GM23338 (cell line): ENCODE measurements around the gene DIAPH3. TPM values are rescaled to one million over a fixed set of nuclear protein-coding genes. Genes with fewer than 3 reads are reported as not detected.

Experiments used
- ATAC-seq: fragments of 200-7000 bp; cut with Tn5 transposase; 3 replicates; pipeline ENCODE4 v1.9.1; 2020
- DNase-seq: peaks from one replicate; pipeline ENCODE4 v3.0.0-alpha.2; 2015; ENCODE audit warnings: low spot score
- H2AFZ ChIP-seq: fragments of 200-600 bp; sonication (generic); 2 replicates; pipeline ENCODE4 v1.8.0; 2016; ENCODE audit warnings: antibody characterized with exemption, mild to moderate bottlenecking, moderate library complexity
- H3F3A ChIP-seq: fragments of 200-600 bp; sonication (generic); replicated peaks from 2 replicates; pipeline ENCODE4 v1.8.0; 2017; ENCODE audit warnings: antibody characterized with exemption, mixed run types, low read depth
- H3K27ac ChIP-seq: fragments of 200-600 bp; sonication (generic); 2 replicates; pipeline ENCODE4 v1.6.1; 2016; ENCODE audit warnings: low read depth
- H3K27me3 ChIP-seq: fragments of 200-600 bp; sonication (generic); 2 replicates; pipeline ENCODE4 v1.8.0; 2016; ENCODE audit warnings: mild to moderate bottlenecking, mixed run types, moderate library complexity; ENCODE audit not compliant: insufficient read depth
- H3K36me3 ChIP-seq: fragments of 200-600 bp; sonication (generic); 2 replicates; pipeline ENCODE4 v1.8.0; 2016; ENCODE audit warnings: mild to moderate bottlenecking; ENCODE audit not compliant: insufficient read depth
- H3K4me1 ChIP-seq: fragments of 200-600 bp; sonication (generic); 2 replicates; pipeline ENCODE4 v1.8.0; 2016; ENCODE audit warnings: mild to moderate bottlenecking, moderate library complexity; ENCODE audit not compliant: insufficient read depth
- H3K4me2 ChIP-seq: fragments of 200-600 bp; sonication (generic); 2 replicates; pipeline ENCODE4 v1.7.1; 2017; ENCODE audit warnings: mixed run types
- H3K4me3 ChIP-seq: fragments of 200-600 bp; sonication (generic); 2 replicates; pipeline ENCODE4 v1.6.1; 2016; ENCODE audit warnings: mixed run types
- H3K79me2 ChIP-seq: fragments of 200-600 bp; sonication (generic); replicated peaks from 2 replicates; pipeline ENCODE4 v1.8.0; 2017; ENCODE audit warnings: mild to moderate bottlenecking; ENCODE audit not compliant: insufficient read depth
- H3K9me2 ChIP-seq: fragments of 200-600 bp; sonication (generic); 2 replicates; pipeline ENCODE4 v1.8.0; 2017; ENCODE audit not compliant: insufficient read depth
- H4K20me1 ChIP-seq: fragments of 200-600 bp; sonication (generic); replicated peaks from 2 replicates; pipeline ENCODE4 v1.8.0; 2017; ENCODE audit warnings: mild to moderate bottlenecking; ENCODE audit not compliant: insufficient read depth
- H3K27ac Mint-ChIP-seq: 2 replicates; pipeline ENCODE4 v1.8.0; 2020; ENCODE audit warnings: inconsistent platforms, mild to moderate bottlenecking, moderate library complexity, mixed read lengths
- H3K27me3 Mint-ChIP-seq: 3 replicates; pipeline ENCODE4 v1.8.0; 2022; ENCODE audit warnings: low read depth, mild to moderate bottlenecking, moderate library complexity, mixed read lengths, inconsistent platforms; ENCODE audit not compliant: insufficient read depth, poor library complexity
- H3K36me3 Mint-ChIP-seq: 3 replicates; pipeline ENCODE4 v1.8.0; 2021; ENCODE audit warnings: low read depth, mild to moderate bottlenecking, inconsistent platforms, moderate library complexity, mixed read lengths
- H3K4me1 Mint-ChIP-seq: 3 replicates; pipeline ENCODE4 v1.8.0; 2020; ENCODE audit warnings: mild to moderate bottlenecking, inconsistent platforms, mixed read lengths
- H3K4me3 Mint-ChIP-seq: 3 replicates; pipeline ENCODE4 v1.8.0; 2021; ENCODE audit warnings: moderate library complexity, mild to moderate bottlenecking, inconsistent platforms, mixed read lengths
- H3K9me3 Mint-ChIP-seq: 3 replicates; pipeline ENCODE4 v1.8.0; 2020; ENCODE audit warnings: moderate library complexity, mild to moderate bottlenecking, inconsistent platforms, mixed read lengths
- CREB1 ChIP-seq: fragments of 250-450 bp; sonication (Bioruptor Pico); IDR thresholded peaks from 2 replicates; pipeline ENCODE4 v1.5.0; 2020; ENCODE audit warnings: low read depth, mild to moderate bottlenecking, moderate library complexity
- EZH2 ChIP-seq: fragments of 200-600 bp; sonication (generic); IDR thresholded peaks from one replicate; pipeline ENCODE4 v1.8.0; 2017; ENCODE audit warnings: antibody characterized with exemption, mild to moderate bottlenecking, low read depth; ENCODE audit not compliant: unreplicated experiment
- EZH2phosphoT487 ChIP-seq: fragments of 200-600 bp; sonication (generic); IDR thresholded peaks from one replicate; pipeline ENCODE4 v1.8.1; 2018; ENCODE audit warnings: antibody characterized with exemption; ENCODE audit not compliant: unreplicated experiment
- JUNB ChIP-seq: IDR thresholded peaks from one replicate; pipeline ENCODE4 v1.6.1; 2016; ENCODE audit warnings: antibody characterized with exemption; ENCODE audit not compliant: unreplicated experiment
- NANOG ChIP-seq: IDR thresholded peaks from 2 replicates; pipeline ENCODE4 v1.6.1; 2016; ENCODE audit warnings: antibody characterized with exemption, borderline replicate concordance
- POLR2AphosphoS5 ChIP-seq: IDR thresholded peaks from 2 replicates; pipeline ENCODE4 v1.6.1; 2016; ENCODE audit warnings: antibody characterized with exemption, low read depth
- STAT1 ChIP-seq: IDR thresholded peaks from one replicate; pipeline ENCODE4 v1.6.1; 2016; ENCODE audit warnings: antibody characterized with exemption; ENCODE audit not compliant: unreplicated experiment
- ZNF114 ChIP-seq: fragments of 250-450 bp; sonication (Bioruptor Pico); IDR thresholded peaks from 2 replicates; pipeline ENCODE4 v1.5.0; 2020; ENCODE audit warnings: mild to moderate bottlenecking, moderate library complexity
- ZNF331 ChIP-seq: fragments of 250-450 bp; sonication (Bioruptor Pico); IDR thresholded peaks from 2 replicates; pipeline ENCODE4 v1.5.0; 2020; ENCODE audit warnings: low read depth, mild to moderate bottlenecking, moderate library complexity
- polyA plus RNA-seq: library from polyadenylated mRNA; unstranded; fragments of >200 nt; fragmentation: Nextera tagmentation; extraction: Ambion mirVana; gene quantifications from 2 replicates; pipeline ENCODE4 v1.2.1, GENCODE V29; 2016
- total RNA-seq: library from RNA; depleted of rRNA; stranded (reverse); fragments of >200 nt; shearing (Covaris generic); gene quantifications from 2 replicates; pipeline ENCODE4 v1.2.3, GENCODE V29; 2014
- TF ChIP-seq, protein P1 (sequence below): IDR thresholded peaks from one replicate; pipeline ENCODE4 v1.6.1; 2018; ENCODE audit warnings: antibody characterized with exemption; ENCODE audit not compliant: unreplicated experiment
- TF ChIP-seq, protein P2 (sequence below): IDR thresholded peaks from 2 replicates; pipeline ENCODE4 v1.6.1; 2016; ENCODE audit warnings: antibody characterized with exemption
- TF ChIP-seq, protein P3 (sequence below): fragments of 250-450 bp; sonication (Bioruptor Pico); IDR thresholded peaks from 2 replicates; pipeline ENCODE4 v1.5.0; 2020; ENCODE audit warnings: mild to moderate bottlenecking, moderate library complexity
- TF ChIP-seq, protein P4 (sequence below), 2 experiments: fragments of 200-600 bp in 1 of 2; sonication (generic) in 1 of 2; conservative IDR thresholded peaks; 2 replicates each; pipeline versions ENCODE4 v1.5.1 to v1.6.1; 2016 to 2017; ENCODE audit warnings: antibody characterized with exemption in 2 of 2, low read depth in 2 of 2, mild to moderate bottlenecking in 2 of 2, moderate library complexity in 1 of 2

Gene DIAPH3
- total and polyA plus RNA-seq, 2 experiments from 2014 or later = 23.4 to 30.2 TPM

DNA sequence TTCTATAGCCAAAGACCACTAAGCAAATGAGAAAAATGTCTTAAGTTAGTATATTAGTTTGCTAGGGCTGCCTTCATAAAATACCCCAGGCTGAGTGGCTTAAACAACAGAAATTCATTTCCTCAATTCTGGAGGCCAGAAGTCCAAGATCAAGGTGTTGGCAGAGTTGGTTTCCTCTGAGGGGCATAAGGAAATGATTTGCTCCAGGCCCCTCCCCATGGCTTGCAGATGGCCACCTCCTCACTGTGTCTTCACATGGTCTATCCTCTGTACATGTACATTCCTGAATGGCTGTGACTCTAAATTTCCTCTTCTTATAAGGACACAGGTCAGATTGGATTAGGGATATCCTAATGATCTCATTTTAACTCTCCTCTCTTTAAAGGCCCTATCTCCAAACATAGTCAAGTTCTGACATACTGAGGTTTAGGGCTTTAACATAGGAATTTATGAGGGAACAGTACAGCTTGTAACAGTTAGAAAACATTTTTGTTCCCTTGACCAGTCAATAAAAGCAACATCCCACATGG lies 307.4 kb downstream of the DIAPH3 start:
- no peaks in the 10 kb centered on the region for H3K9me3 Mint-ChIP-seq

More for the DNA sequence above, 307.4 kb downstream of the DIAPH3 start:
- no peak overlapping the region for H3K27ac ChIP-seq
- DNase-seq (no peak), ATAC-seq (no peak)
- TF ChIP-seq, protein P1, sequence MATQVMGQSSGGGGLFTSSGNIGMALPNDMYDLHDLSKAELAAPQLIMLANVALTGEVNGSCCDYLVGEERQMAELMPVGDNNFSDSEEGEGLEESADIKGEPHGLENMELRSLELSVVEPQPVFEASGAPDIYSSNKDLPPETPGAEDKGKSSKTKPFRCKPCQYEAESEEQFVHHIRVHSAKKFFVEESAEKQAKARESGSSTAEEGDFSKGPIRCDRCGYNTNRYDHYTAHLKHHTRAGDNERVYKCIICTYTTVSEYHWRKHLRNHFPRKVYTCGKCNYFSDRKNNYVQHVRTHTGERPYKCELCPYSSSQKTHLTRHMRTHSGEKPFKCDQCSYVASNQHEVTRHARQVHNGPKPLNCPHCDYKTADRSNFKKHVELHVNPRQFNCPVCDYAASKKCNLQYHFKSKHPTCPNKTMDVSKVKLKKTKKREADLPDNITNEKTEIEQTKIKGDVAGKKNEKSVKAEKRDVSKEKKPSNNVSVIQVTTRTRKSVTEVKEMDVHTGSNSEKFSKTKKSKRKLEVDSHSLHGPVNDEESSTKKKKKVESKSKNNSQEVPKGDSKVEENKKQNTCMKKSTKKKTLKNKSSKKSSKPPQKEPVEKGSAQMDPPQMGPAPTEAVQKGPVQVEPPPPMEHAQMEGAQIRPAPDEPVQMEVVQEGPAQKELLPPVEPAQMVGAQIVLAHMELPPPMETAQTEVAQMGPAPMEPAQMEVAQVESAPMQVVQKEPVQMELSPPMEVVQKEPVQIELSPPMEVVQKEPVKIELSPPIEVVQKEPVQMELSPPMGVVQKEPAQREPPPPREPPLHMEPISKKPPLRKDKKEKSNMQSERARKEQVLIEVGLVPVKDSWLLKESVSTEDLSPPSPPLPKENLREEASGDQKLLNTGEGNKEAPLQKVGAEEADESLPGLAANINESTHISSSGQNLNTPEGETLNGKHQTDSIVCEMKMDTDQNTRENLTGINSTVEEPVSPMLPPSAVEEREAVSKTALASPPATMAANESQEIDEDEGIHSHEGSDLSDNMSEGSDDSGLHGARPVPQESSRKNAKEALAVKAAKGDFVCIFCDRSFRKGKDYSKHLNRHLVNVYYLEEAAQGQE = no peak
- no peak for TF ChIP-seq EZH2
- TF ChIP-seq, protein P2, sequence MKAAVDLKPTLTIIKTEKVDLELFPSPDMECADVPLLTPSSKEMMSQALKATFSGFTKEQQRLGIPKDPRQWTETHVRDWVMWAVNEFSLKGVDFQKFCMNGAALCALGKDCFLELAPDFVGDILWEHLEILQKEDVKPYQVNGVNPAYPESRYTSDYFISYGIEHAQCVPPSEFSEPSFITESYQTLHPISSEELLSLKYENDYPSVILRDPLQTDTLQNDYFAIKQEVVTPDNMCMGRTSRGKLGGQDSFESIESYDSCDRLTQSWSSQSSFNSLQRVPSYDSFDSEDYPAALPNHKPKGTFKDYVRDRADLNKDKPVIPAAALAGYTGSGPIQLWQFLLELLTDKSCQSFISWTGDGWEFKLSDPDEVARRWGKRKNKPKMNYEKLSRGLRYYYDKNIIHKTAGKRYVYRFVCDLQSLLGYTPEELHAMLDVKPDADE = no peak
- TF ChIP-seq ZNF114 (CRISPR knock-in tag) = no peak
- no peak for TF ChIP-seq EZH2phosphoT487
- TF ChIP-seq, protein P3, sequence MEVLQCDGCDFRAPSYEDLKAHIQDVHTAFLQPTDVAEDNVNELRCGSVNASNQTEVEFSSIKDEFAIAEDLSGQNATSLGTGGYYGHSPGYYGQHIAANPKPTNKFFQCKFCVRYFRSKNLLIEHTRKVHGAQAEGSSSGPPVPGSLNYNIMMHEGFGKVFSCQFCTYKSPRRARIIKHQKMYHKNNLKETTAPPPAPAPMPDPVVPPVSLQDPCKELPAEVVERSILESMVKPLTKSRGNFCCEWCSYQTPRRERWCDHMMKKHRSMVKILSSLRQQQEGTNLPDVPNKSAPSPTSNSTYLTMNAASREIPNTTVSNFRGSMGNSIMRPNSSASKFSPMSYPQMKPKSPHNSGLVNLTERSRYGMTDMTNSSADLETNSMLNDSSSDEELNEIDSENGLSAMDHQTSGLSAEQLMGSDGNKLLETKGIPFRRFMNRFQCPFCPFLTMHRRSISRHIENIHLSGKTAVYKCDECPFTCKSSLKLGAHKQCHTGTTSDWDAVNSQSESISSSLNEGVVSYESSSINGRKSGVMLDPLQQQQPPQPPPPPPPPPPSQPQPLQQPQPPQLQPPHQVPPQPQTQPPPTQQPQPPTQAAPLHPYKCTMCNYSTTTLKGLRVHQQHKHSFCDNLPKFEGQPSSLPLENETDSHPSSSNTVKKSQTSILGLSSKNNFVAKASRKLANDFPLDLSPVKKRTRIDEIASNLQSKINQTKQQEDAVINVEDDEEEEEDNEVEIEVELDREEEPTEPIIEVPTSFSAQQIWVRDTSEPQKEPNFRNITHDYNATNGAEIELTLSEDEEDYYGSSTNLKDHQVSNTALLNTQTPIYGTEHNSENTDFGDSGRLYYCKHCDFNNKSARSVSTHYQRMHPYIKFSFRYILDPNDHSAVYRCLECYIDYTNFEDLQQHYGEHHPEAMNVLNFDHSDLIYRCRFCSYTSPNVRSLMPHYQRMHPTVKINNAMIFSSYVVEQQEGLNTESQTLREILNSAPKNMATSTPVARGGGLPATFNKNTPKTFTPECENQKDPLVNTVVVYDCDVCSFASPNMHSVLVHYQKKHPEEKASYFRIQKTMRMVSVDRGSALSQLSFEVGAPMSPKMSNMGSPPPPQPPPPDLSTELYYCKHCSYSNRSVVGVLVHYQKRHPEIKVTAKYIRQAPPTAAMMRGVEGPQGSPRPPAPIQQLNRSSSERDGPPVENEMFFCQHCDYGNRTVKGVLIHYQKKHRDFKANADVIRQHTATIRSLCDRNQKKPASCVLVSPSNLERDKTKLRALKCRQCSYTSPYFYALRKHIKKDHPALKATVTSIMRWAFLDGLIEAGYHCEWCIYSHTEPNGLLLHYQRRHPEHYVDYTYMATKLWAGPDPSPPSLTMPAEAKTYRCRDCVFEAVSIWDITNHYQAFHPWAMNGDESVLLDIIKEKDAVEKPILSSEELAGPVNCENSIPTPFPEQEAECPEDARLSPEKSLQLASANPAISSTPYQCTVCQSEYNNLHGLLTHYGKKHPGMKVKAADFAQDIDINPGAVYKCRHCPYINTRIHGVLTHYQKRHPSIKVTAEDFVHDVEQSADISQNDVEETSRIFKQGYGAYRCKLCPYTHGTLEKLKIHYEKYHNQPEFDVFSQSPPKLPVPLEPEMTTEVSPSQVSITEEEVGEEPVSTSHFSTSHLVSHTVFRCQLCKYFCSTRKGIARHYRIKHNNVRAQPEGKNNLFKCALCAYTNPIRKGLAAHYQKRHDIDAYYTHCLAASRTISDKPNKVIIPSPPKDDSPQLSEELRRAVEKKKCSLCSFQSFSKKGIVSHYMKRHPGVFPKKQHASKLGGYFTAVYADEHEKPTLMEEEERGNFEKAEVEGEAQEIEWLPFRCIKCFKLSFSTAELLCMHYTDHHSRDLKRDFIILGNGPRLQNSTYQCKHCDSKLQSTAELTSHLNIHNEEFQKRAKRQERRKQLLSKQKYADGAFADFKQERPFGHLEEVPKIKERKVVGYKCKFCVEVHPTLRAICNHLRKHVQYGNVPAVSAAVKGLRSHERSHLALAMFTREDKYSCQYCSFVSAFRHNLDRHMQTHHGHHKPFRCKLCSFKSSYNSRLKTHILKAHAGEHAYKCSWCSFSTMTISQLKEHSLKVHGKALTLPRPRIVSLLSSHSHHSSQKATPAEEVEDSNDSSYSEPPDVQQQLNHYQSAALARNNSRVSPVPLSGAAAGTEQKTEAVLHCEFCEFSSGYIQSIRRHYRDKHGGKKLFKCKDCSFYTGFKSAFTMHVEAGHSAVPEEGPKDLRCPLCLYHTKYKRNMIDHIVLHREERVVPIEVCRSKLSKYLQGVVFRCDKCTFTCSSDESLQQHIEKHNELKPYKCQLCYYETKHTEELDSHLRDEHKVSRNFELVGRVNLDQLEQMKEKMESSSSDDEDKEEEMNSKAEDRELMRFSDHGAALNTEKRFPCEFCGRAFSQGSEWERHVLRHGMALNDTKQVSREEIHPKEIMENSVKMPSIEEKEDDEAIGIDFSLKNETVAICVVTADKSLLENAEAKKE (CRISPR knock-in tag) = no peak
- no peak for TF ChIP-seq STAT1
- TF ChIP-seq JUNB = no peak
- TF ChIP-seq, protein P4, sequence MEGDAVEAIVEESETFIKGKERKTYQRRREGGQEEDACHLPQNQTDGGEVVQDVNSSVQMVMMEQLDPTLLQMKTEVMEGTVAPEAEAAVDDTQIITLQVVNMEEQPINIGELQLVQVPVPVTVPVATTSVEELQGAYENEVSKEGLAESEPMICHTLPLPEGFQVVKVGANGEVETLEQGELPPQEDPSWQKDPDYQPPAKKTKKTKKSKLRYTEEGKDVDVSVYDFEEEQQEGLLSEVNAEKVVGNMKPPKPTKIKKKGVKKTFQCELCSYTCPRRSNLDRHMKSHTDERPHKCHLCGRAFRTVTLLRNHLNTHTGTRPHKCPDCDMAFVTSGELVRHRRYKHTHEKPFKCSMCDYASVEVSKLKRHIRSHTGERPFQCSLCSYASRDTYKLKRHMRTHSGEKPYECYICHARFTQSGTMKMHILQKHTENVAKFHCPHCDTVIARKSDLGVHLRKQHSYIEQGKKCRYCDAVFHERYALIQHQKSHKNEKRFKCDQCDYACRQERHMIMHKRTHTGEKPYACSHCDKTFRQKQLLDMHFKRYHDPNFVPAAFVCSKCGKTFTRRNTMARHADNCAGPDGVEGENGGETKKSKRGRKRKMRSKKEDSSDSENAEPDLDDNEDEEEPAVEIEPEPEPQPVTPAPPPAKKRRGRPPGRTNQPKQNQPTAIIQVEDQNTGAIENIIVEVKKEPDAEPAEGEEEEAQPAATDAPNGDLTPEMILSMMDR (conservative IDR thresholded peaks at IDR 0.05; ENCODE audit: low read depth in 2 of 2) = no peak
- TF ChIP-seq CREB1 = no peak
- TF ChIP-seq ZNF331 = no peak
- TF ChIP-seq POLR2AphosphoS5 = no peak
- no peak for TF ChIP-seq NANOG
- H3K27me3 Mint-ChIP-seq = no peaks in the 10 kb centered on the region
- H3K4me3 Mint-ChIP-seq = no peak overlapping the region
- no peaks in the 10 kb centered on the region for H4K20me1 ChIP-seq
- H3K36me3 Mint-ChIP-seq = peaks cover 7% of the 10 kb centered on the region; the same call in 2 of the 3 replicates
- no peak overlapping the region for H3K27ac Mint-ChIP-seq
- H3K27me3 ChIP-seq = no peaks in the 10 kb centered on the region
- H3K4me2 ChIP-seq = no peak overlapping the region
- no peaks in the 10 kb centered on the region for H3K4me1 ChIP-seq
- no peaks in the 10 kb centered on the region for H3K9me2 ChIP-seq
- no peaks in the 10 kb centered on the region for H3F3A ChIP-seq
- no peaks in the 10 kb centered on the region for H3K36me3 ChIP-seq
- H3K4me1 Mint-ChIP-seq = no peaks in the 10 kb centered on the region; the same call in 2 of the 3 replicates
- no peaks in the 10 kb centered on the region for H3K79me2 ChIP-seq
- no peak overlapping the region for H3K4me3 ChIP-seq
- no peak overlapping the region for H2AFZ ChIP-seq
